HEK293T (cell line): ENCODE results near the gene ROBO3.

Source experiments
- CTCF ChIA-PET: fragments of 350-600 bp; formaldehyde crosslinking; extraction: SDS; loops from one replicate; lab custom pipeline; 2021; ENCODE audit warnings: antibody characterized with exemption, inconsistent platforms; lab: Yijun Ruan, JAX
- POLR2A ChIA-PET: fragments of 350-600 bp; formaldehyde crosslinking; extraction: SDS; loops from one replicate; lab custom pipeline; 2020; ENCODE audit warnings: antibody characterized with exemption, inconsistent platforms; lab: Yijun Ruan, JAX
- DNase-seq: peaks from one replicate; pipeline ENCODE4 v3.0.0; 2012; ENCODE audit warnings: mixed read lengths; ENCODE audit errors: extremely low spot score
- ARNT ChIP-seq: fragments of 450-650 bp; IDR thresholded peaks from 2 replicates; pipeline ENCODE4 v1.6.1; 2017; ENCODE audit warnings: mild to moderate bottlenecking
- BHLHE40 ChIP-seq: fragments of 450-650 bp; IDR thresholded peaks from 2 replicates; pipeline ENCODE4 v1.6.1; 2016; ENCODE audit warnings: mild to moderate bottlenecking, moderate library complexity, borderline replicate concordance
- CTBP1 ChIP-seq: fragments of 450-650 bp; IDR thresholded peaks from 2 replicates; pipeline ENCODE4 v1.6.1; 2016; ENCODE audit warnings: borderline replicate concordance
- ELF4 ChIP-seq: fragments of 450-650 bp; IDR thresholded peaks from 2 replicates; pipeline ENCODE4 v1.6.1; 2017; ENCODE audit warnings: antibody characterized with exemption
- FOXA1 ChIP-seq: fragments of 450-650 bp; IDR thresholded peaks from 2 replicates; pipeline ENCODE4 v1.6.1; 2016; ENCODE audit warnings: mild to moderate bottlenecking
- FOXK2 ChIP-seq: fragments of 450-650 bp; IDR thresholded peaks from 2 replicates; pipeline ENCODE4 v1.6.1; 2016; ENCODE audit warnings: mild to moderate bottlenecking
- FOXM1 ChIP-seq: fragments of 450-650 bp; IDR thresholded peaks from 2 replicates; pipeline ENCODE4 v1.6.1; 2017; ENCODE audit warnings: mild to moderate bottlenecking, borderline replicate concordance
- HDGF ChIP-seq: fragments of 450-650 bp; IDR thresholded peaks from 2 replicates; pipeline ENCODE4 v1.6.1; 2017; ENCODE audit warnings: antibody characterized with exemption, borderline replicate concordance
- L3MBTL2 ChIP-seq: fragments of 450-650 bp; conservative IDR thresholded peaks from 2 replicates; pipeline ENCODE4 v1.6.1; 2016; ENCODE audit warnings: mild to moderate bottlenecking
- LEF1 ChIP-seq: fragments of 450-650 bp; IDR thresholded peaks from 2 replicates; pipeline ENCODE4 v1.6.1; 2017; ENCODE audit warnings: mild to moderate bottlenecking, borderline replicate concordance
- NFRKB ChIP-seq: fragments of 450-650 bp; IDR thresholded peaks from 2 replicates; pipeline ENCODE4 v1.6.1; 2016; ENCODE audit warnings: mild to moderate bottlenecking, moderate library complexity
- PKNOX1 ChIP-seq: fragments of 450-650 bp; IDR thresholded peaks from 2 replicates; pipeline ENCODE4 v1.6.1; 2016
- SP1 ChIP-seq: fragments of 450-650 bp; IDR thresholded peaks from 2 replicates; pipeline ENCODE4 v1.6.1; 2017
- SUZ12 ChIP-seq: fragments of 450-650 bp; IDR thresholded peaks from 2 replicates; pipeline ENCODE4 v1.6.1; 2016; ENCODE audit warnings: mild to moderate bottlenecking
- TARDBP ChIP-seq: fragments of 450-650 bp; IDR thresholded peaks from 2 replicates; pipeline ENCODE4 v1.6.1; 2016
- ZNF384 ChIP-seq: fragments of 450-650 bp; IDR thresholded peaks from 2 replicates; pipeline ENCODE4 v1.6.1; 2016

The ROBO3 gene

GRCh38 chr11:124915541-124916369, 50.5 kb downstream of the ROBO3 start:
- ChIA-PET POLR2A (interaction anchor here (0.7 kb wide), 1 partner anchor 39 kb away, joined by 3 read pairs; no protein-coding TSS in a partner anchor), CTCF (no interaction called here)
- TF ChIP-seq CTBP1 = no peak
- no peak for TF ChIP-seq BHLHE40
- no peak for TF ChIP-seq ELF4
- no peak for TF ChIP-seq HDGF
- no peak for TF ChIP-seq L3MBTL2
- no peak for TF ChIP-seq LEF1
- no peak for TF ChIP-seq FOXM1
- TF ChIP-seq FOXA1 = no peak
- no peak for TF ChIP-seq ZNF384
- no peak for TF ChIP-seq SP1
- no peak for TF ChIP-seq FOXK2
- TF ChIP-seq NFRKB = no peak
- no peak for TF ChIP-seq TARDBP
- TF ChIP-seq SUZ12 = no peak
- no peak for DNase-seq

- CTCF ChIA-PET = no interaction called here
- POLR2A ChIA-PET = interaction anchor here (0.7 kb wide), 1 partner anchor 40 kb away, joined by 3 read pairs; no protein-coding TSS in a partner anchor
- DNase-seq = no peak
- TF ChIP-seq TARDBP = no peak
- no peak for TF ChIP-seq SP1
- no peak for TF ChIP-seq PKNOX1
- no peak for TF ChIP-seq BHLHE40
- TF ChIP-seq L3MBTL2 = no peak
- TF ChIP-seq NFRKB = no peak
- no peak for TF ChIP-seq CTBP1
Measured at GRCh38 chr11:124916370-124916710, 51.1 kb downstream of the ROBO3 start.

GRCh38 chr11:124917115-124917637, 51.9 kb downstream of the ROBO3 start:
- POLR2A ChIA-PET = no interaction called here
- TF ChIP-seq FOXK2 (no peak), BHLHE40 (no peak), L3MBTL2 (no peak), TARDBP (no peak), PKNOX1 (no peak), CTBP1 (no peak), NFRKB (no peak), FOXA1 (no peak), FOXM1 (no peak), SUZ12 (no peak), HDGF (no peak), SP1 (no peak), ZNF384 (no peak), ELF4 (no peak), LEF1 (no peak)
- CTCF ChIA-PET = no interaction called here
- DNase-seq = no peak

- CTCF ChIA-PET = no interaction called here
- POLR2A ChIA-PET = no interaction called here
- TF ChIP-seq FOXK2 (no peak), HDGF (no peak), CTBP1 (no peak), NFRKB (no peak), FOXM1 (no peak), ARNT (no peak), SUZ12 (no peak), BHLHE40 (no peak), ZNF384 (no peak), TARDBP (no peak), LEF1 (no peak), PKNOX1 (no peak), L3MBTL2 (no peak), SP1 (no peak)
- DNase-seq = no peak
Measured at GRCh38 chr11:124918950-124919349, 53.7 kb downstream of the ROBO3 start, which contains the start of gene HEPN1. TSS of gene HEPN1 (plus strand) at chr11:124919250.

DNA sequence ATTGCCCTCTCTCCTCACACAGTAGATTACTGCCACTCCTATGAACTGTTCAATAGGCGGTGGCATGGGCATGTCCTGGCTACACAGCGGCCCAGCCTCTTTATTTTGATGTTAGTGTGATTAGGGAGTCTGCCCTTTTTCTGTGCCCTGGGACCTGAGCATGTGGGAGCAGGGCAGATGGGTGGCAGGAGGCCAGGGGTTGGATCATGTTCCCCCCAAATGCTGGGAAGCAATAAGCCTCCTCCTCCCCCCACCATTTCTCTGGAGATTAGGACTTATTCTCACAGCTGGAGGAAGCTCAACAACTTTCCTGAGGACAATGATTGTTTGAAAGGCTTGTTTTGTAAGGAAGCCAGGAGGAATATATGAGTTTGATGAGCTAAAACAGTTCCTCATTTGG, 54.7 kb downstream of the ROBO3 start:
- TF ChIP-seq BHLHE40 = no peak
- no peak for TF ChIP-seq FOXM1
- no peak for TF ChIP-seq SP1
- TF ChIP-seq ELF4 = no peak
- TF ChIP-seq CTBP1 = no peak
- TF ChIP-seq ZNF384 = no peak
- TF ChIP-seq FOXA1 = no peak
- no peak for TF ChIP-seq SUZ12
- no peak for TF ChIP-seq TARDBP
- no peak for TF ChIP-seq FOXK2
- TF ChIP-seq ARNT = no peak
- TF ChIP-seq PKNOX1 = no peak
- TF ChIP-seq L3MBTL2 = no peak
- POLR2A ChIA-PET = no interaction called here
- CTCF ChIA-PET = no interaction called here
- DNase-seq = no peak
